WTC11 (cell line): Measurements from ENCODE around the gene MBNL1.

Experiments
- GABPB1 ChIP-seq: sonication (generic); formaldehyde crosslinking; IDR thresholded peaks from 2 replicates; pipeline ENCODE4 v1.8.1; 2023; ENCODE audit warnings: mild to moderate bottlenecking, missing genetic modification reagents
- HMGXB4 ChIP-seq: sonication (generic); formaldehyde crosslinking; IDR thresholded peaks from 2 replicates; pipeline ENCODE4 v1.8.1; 2023; ENCODE audit warnings: mild to moderate bottlenecking, moderate library complexity, missing genetic modification reagents
- MXD4 ChIP-seq: fragments of 250-450 bp; sonication (Bioruptor Pico); IDR thresholded peaks from 2 replicates; pipeline ENCODE4 v1.8.0; 2021; ENCODE audit warnings: mild to moderate bottlenecking, moderate library complexity, borderline replicate concordance
- TF ChIP-seq, protein P1 (sequence below): fragments of 200-600 bp; IDR thresholded peaks from 2 replicates; pipeline ENCODE4 v1.8.0; 2022; ENCODE audit warnings: antibody characterized with exemption
- TF ChIP-seq, protein P2 (sequence below): sonication (generic); formaldehyde crosslinking; IDR thresholded peaks from 2 replicates; pipeline ENCODE4 v1.8.1; 2023; ENCODE audit warnings: mild to moderate bottlenecking, missing genetic modification reagents
- TF ChIP-seq, protein P3 (sequence below): sonication (generic); formaldehyde crosslinking; IDR thresholded peaks from 2 replicates; pipeline ENCODE4 v1.8.0; 2022; ENCODE audit warnings: mild to moderate bottlenecking, missing genetic modification reagents

DNA sequence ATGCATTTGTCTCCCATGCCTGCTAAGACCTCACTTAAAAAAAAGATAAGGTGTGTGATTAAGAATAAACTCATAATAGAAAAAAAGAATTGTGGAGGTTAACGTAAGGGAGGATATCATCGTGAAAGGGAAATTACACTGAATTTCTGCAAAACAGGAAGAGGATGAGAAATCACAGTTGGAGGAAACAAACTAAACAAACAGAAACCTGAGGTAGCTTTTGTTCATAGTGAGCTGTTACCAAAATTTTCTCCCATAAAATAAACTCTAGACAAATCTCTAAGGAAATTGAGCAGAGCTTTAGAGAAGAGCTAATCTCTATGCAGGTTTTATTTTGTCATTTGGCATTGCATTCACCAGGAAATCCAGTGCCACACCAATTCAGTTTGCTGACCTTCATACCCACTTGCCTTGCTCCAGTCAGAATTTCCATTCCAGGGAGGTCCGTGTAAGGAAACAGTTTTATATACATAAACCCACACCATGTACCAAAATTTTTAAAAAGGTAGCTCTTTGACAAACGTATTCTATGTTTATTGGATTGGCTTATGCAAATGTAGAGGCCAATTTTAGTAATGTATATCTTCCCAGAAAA lies 231.2 kb downstream of the MBNL1 start:
- no peak for TF ChIP-seq HMGXB4 (CRISPR knock-in tag)
- TF ChIP-seq, protein P1, sequence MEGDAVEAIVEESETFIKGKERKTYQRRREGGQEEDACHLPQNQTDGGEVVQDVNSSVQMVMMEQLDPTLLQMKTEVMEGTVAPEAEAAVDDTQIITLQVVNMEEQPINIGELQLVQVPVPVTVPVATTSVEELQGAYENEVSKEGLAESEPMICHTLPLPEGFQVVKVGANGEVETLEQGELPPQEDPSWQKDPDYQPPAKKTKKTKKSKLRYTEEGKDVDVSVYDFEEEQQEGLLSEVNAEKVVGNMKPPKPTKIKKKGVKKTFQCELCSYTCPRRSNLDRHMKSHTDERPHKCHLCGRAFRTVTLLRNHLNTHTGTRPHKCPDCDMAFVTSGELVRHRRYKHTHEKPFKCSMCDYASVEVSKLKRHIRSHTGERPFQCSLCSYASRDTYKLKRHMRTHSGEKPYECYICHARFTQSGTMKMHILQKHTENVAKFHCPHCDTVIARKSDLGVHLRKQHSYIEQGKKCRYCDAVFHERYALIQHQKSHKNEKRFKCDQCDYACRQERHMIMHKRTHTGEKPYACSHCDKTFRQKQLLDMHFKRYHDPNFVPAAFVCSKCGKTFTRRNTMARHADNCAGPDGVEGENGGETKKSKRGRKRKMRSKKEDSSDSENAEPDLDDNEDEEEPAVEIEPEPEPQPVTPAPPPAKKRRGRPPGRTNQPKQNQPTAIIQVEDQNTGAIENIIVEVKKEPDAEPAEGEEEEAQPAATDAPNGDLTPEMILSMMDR = no peak
- TF ChIP-seq MXD4 = no peak
- no peak for TF ChIP-seq GABPB1 (CRISPR knock-in tag)
- TF ChIP-seq, protein P2, sequence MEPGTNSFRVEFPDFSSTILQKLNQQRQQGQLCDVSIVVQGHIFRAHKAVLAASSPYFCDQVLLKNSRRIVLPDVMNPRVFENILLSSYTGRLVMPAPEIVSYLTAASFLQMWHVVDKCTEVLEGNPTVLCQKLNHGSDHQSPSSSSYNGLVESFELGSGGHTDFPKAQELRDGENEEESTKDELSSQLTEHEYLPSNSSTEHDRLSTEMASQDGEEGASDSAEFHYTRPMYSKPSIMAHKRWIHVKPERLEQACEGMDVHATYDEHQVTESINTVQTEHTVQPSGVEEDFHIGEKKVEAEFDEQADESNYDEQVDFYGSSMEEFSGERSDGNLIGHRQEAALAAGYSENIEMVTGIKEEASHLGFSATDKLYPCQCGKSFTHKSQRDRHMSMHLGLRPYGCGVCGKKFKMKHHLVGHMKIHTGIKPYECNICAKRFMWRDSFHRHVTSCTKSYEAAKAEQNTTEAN (CRISPR knock-in tag) = no peak
- TF ChIP-seq, protein P3, sequence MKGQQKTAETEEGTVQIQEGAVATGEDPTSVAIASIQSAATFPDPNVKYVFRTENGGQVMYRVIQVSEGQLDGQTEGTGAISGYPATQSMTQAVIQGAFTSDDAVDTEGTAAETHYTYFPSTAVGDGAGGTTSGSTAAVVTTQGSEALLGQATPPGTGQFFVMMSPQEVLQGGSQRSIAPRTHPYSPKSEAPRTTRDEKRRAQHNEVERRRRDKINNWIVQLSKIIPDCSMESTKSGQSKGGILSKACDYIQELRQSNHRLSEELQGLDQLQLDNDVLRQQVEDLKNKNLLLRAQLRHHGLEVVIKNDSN = no peak
